ENCODE results near the gene PTP4A2.

- TF ChIP-seq POLR2A (IDR thresholded peaks at IDR 0.05; ENCODE audit: low read length) (no peak), GATA1 (IDR thresholded peaks at IDR 0.05; ENCODE audit: low read depth, low read length) (no peak)
These were observed 32.7 kb upstream of the PTP4A2 start for GRCh38 chr1:31970873-31971272.

All from erythroblast (primary cell).